GM23248 (cell line): ENCODE measurements around the gene IL1RAPL1.

Experiments used
- EZH2 ChIP-seq: fragments of 200-600 bp; sonication (generic); IDR thresholded peaks from 2 replicates; pipeline ENCODE4 v1.6.1; 2018; ENCODE audit warnings: antibody characterized with exemption, mild to moderate bottlenecking; ENCODE audit not compliant: insufficient read depth, poor library complexity, severe bottlenecking
- EZH2phosphoT487 ChIP-seq: fragments of 200-600 bp; sonication (generic); IDR thresholded peaks from 2 replicates; pipeline ENCODE4 v1.6.1; 2018; ENCODE audit warnings: antibody characterized with exemption, moderate library complexity, mild to moderate bottlenecking, low read depth; ENCODE audit not compliant: insufficient read depth

GRCh38 chrX:28585767-28586166 lies 1.5 kb upstream of the IL1RAPL1 start:
- TF ChIP-seq EZH2phosphoT487: no peak
- TF ChIP-seq EZH2: no peak
